H1 (cell line): ENCODE data around the gene PSMC2.

Experiments used
- CEBPB ChIP-seq: IDR thresholded peaks from 2 replicates; pipeline ENCODE4 v1.6.1; 2012; ENCODE audit warnings: low read depth, low read length
- CHD7 ChIP-seq: fragments of 300-600 bp; sonication (generic); IDR thresholded peaks from 2 replicates; pipeline ENCODE4 v1.7.1; 2012; ENCODE audit warnings: low read length, moderate library complexity, mild to moderate bottlenecking, inconsistent platforms; ENCODE audit not compliant: insufficient replicate concordance
- CTCF ChIP-seq, 3 experiments: IDR thresholded peaks; 1 replicate in 2 of 3; 2 replicates in 1 of 3; pipeline versions ENCODE4 v1.5.1 to v1.6.1; 2011; ENCODE audit warnings: low read length in 3 of 3, mild to moderate bottlenecking in 3 of 3, inconsistent platforms in 2 of 3, low read depth in 1 of 3, moderate library complexity in 1 of 3; ENCODE audit not compliant: insufficient read depth in 1 of 3; ENCODE audit errors: control extremely low read depth in 1 of 3
- EP300 ChIP-seq, 2 experiments: IDR thresholded peaks; 1 replicate in 1 of 2; 2 replicates in 1 of 2; pipeline ENCODE4 v1.6.1; 2011 to 2012; ENCODE audit warnings: low read depth in 2 of 2, low read length in 2 of 2, mild to moderate bottlenecking in 2 of 2, borderline replicate concordance in 1 of 2, inconsistent platforms in 1 of 2, moderate library complexity in 1 of 2
- EZH2 ChIP-seq: fragments of 200-600 bp; sonication (generic); IDR thresholded peaks from 2 replicates; pipeline ENCODE4 v1.7.1; 2012; ENCODE audit warnings: low read depth, mild to moderate bottlenecking, moderate library complexity, low read length, inconsistent platforms; ENCODE audit not compliant: severe bottlenecking
- JUND ChIP-seq: IDR thresholded peaks from 2 replicates; pipeline ENCODE4 v1.6.1; 2011; ENCODE audit warnings: mild to moderate bottlenecking, improper control_type of control experiment, low read length
- MAFK ChIP-seq: IDR thresholded peaks from 2 replicates; pipeline ENCODE4 v1.6.1; 2012; ENCODE audit warnings: low read depth, mild to moderate bottlenecking, improper control_type of control experiment, low read length
- POLR2A ChIP-seq, 2 experiments: IDR thresholded peaks; 1 replicate in 1 of 2; 2 replicates in 1 of 2; pipeline ENCODE4 v1.6.1; 2011; ENCODE audit warnings: low read depth in 2 of 2, low read length in 2 of 2, mild to moderate bottlenecking in 2 of 2; ENCODE audit errors: control extremely low read depth in 1 of 2
- POLR2AphosphoS5 ChIP-seq: IDR thresholded peaks from 2 replicates; pipeline ENCODE4 v1.6.1; 2011; ENCODE audit warnings: low read depth, low read length
- POU5F1 ChIP-seq: IDR thresholded peaks from 2 replicates; pipeline ENCODE4 v1.6.1; 2011; ENCODE audit warnings: low read depth, mild to moderate bottlenecking, low read length, moderate library complexity
- RAD21 ChIP-seq, 2 experiments: IDR thresholded peaks in 1 of 2; conservative IDR thresholded peaks in 1 of 2; 2 replicates each; pipeline ENCODE4 v1.6.1; 2011; ENCODE audit warnings: low read depth in 2 of 2, low read length in 2 of 2, improper control_type of control experiment in 1 of 2, inconsistent platforms in 1 of 2, mild to moderate bottlenecking in 1 of 2, moderate library complexity in 1 of 2
- RFX5 ChIP-seq: IDR thresholded peaks from 2 replicates; pipeline ENCODE4 v1.6.1; 2011; ENCODE audit warnings: low read depth, low read length, improper control_type of control experiment, borderline replicate concordance
- SP1 ChIP-seq: IDR thresholded peaks from 2 replicates; pipeline ENCODE4 v1.6.1; 2011; ENCODE audit warnings: low read depth, low read length

- TF ChIP-seq CTCF (IDR thresholded peaks at IDR 0.05; ENCODE audit: control extremely low read depth in 1 of 3, insufficient read depth in 1 of 3, low read depth in 1 of 3, low read length in 3 of 3) (no peak), MAFK (peak; percentile 62; the same call in 1 of the 2 replicates), POLR2AphosphoS5 (peak; percentile 96), EP300 (IDR thresholded peaks at IDR 0.05; ENCODE audit: borderline replicate concordance in 1 of 2, low read depth in 2 of 2, low read length in 2 of 2) (peak in 1 of 2 experiments; percentile 66; a peak in 1 of 3 replicates), CHD7 (no peak), SP1 (peak; percentile 63), POLR2A (IDR thresholded peaks at IDR 0.05; ENCODE audit: control extremely low read depth in 1 of 2, low read depth in 2 of 2, low read length in 2 of 2) (peak; percentile 79 to 91), JUND (peak; percentile 35; the same call in 1 of the 2 replicates), RFX5 (no peak), EZH2 (no peak), CEBPB (no peak), RAD21 (IDR thresholded peaks at IDR 0.05 in 1 of 2, conservative IDR thresholded peaks at IDR 0.05 in 1 of 2; ENCODE audit: low read depth in 2 of 2, low read length in 2 of 2) (no peak), POU5F1 (no peak)
Observed at GRCh38 chr7:103344453-103345149, 2.8 kb upstream of the PSMC2 start, which contains the start of gene DNAJC2.
